IPS-11a (cell line): Measurements from ENCODE around the gene DKK3.

Experiments used
- H3K4me3 ChIP-seq: one replicate; pipeline ENCODE4 v1.5.1; 2013; ENCODE audit warnings: low read depth, low read length, control low read depth

DKK3 gene

DNA sequence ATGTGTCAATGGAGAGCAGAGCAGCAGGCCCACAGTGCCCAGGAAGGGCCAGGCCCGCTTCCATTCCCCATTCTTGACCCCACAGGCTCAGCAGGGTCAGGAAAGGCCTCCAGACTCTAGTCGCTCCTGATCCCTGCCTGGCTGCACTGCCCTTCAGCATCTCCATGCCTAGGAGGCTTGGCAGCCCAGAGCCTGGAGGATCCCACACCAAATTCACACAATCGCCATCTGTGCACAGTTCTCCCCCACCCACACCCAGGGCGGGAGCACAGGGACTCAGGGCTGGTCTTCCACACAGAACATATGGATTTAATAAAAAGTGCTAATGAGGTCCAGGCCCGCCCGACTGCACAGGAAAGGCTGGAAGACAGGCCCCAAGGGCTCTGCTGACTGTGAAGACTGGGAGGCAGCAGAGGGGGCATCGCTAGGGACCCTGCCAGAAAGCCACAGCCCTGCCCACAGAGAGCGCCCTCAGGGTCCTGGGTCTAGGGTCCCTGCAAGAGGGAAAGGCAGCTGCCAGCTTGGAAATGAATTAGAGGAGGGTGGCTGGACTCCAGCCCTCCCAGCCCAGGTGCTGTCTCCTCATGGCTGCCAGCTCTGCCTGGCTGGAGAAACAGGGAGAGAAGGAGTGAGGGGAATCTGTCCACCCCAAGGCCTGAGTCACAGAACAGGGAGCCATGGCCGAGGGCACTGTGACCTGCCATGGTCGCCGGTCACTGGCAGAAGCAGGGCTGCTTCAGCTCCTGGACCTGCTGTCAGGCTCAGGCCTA, 39.7 kb downstream of the DKK3 start:
- H3K4me3 ChIP-seq, result no peak overlapping the region

DNA sequence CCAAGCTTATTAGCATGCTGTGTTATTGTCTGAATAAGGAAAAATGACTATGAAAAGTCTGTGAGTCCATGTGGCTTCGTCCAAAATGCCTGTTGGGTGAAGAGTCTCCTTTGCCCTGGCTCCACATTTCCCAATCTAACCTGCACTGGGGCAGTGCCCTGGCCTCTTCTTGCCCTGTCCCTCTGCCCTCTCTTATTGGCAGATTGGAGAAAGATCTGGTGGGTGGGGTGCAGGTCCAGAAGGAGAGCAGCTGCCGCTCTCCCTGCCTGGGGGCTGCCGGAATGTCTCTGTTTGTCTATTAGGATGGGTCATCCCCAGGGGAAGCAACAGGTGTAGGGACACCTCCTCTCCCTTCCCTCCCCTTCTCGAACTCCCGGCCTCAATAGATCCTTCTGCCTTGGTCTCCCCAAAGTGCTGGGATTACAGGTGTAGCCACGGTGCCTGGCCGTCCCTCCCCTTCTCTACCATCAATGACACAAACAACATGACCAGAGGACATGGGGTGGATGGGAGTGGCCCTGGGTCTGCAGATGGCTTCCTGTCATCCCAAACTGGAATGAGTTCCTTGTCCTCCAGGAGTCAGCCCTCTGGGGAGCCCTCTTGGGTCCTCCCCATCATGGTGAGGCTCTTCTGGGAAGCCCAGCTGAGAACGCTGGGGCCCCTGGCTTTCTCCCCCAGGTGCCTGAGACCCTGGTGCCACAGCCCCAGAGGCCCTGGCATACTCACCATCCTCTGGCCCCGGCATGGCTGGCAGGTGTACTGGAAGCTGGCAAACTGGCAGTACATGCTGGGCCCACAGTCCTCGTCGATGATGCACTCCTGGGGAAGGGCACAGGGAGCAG, 40.5 kb downstream of the DKK3 start:
- no peak overlapping the region for H3K4me3 ChIP-seq

DNA sequence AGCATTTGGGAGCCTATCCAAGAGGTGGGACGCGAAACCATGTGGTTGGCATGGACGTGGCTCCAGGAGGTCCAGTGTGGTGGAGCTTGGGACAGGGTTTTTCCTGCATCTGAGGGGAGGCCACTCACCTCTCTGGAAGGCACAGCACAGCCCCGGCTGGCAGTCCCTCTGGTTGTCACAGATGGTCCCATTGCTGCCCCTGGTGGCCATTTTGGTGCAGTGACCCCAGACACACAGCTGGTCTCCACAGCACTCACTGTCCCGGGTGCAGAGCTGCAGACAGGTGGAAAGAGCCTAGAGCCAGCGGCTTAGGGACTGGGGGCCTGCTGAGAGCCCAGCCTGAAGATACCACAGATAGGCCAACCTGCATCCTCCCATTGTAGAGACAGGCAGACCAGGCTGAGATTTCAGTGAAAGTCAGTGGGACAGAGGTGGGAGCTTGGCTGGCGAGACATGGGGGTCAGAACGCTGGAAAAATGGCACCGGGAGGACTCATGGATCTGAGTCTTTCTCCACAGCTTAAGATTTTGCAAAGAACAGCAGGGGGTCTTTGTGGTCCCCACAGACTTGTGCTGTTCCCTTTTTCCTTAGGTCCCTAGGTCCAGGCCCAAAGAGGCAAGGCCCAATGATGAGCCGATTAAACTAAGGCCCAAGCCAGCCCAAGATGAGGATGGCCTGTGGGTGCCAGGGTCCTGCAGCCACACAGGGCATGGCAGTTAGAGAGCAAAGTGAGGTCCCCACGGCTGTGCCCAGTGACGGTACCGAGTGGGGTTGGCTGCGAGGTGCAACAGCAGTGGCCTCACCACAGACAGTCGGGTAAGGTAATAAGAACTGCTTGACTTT, 41.4 kb downstream of the DKK3 start:
- no peak overlapping the region for H3K4me3 ChIP-seq

DNA sequence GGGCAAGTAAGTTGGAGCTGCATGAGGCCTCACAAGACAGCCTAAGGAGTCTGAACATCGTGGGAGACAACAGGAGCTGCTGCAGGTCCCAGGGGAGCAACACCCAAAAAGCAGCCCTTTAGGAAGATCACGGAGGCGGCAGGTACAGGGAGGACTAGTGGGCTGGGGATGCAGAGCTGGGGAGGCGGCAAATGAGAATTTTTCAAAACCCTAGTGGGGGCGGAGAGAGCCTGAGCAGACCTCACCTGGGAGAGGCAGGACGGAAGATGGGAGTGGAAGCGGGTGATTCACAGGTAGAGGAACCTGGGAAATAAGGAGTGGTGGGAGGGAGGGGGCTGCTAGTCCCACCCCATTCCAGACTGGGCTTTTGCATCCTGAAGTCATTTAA, 42.1 kb downstream of the DKK3 start:
- H3K4me3 ChIP-seq, result no peak overlapping the region

DNA sequence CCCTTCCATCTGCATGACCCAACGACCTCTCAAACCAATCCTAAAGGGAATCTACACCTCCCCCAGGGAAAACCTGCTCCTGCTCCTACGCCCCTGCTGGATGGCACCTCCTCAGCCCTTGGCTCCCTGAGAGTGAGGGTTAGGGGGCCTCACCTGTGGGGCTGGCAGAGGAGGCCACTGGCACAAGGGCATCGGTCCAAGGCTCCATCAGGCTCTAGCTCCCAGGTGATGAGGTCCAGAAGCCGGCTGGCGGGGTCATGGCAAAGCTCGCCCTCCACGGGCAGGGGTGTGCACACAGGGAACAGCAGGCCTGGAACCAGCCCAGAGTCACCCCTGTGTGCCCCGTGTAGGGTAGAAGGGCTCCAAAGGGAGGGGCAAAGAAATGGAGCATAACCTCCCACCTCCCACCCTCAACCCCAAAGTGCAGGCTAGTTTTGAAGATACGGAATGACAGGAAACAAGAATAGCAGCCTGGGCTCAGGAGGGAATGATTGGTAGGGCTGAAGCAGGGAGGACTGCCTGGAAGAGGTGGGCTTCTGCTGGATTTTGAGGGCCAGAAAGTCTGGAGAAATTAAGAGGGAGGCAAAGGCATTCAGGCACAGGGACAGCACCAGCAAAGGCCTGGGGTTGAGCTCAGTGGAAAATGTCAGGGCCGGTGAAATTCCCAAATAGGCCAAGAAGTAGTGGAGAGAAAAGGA, 42.6 kb downstream of the DKK3 start:
- no peak overlapping the region for H3K4me3 ChIP-seq

DNA sequence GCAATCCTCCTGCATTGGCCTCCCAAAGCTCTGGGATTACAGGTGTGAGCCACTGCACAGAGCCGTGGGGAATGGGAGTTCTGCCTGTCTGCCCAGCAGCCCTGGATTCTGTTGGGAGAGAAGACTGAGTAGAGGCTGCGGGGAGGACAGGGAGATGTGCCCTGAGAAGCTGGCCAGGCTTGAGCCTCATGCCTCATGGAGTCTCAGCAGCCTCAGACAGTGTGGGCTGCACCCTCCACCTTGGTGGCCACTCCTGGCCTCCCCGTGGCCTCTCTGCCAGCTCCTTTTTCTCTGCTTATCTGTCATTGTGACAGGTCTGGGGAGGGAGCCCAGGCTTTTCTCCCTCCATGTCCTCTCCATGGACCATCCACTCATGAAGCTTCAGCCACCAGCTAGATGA, 43.2 kb downstream of the DKK3 start:
- H3K4me3 ChIP-seq, result no peak overlapping the region

DNA sequence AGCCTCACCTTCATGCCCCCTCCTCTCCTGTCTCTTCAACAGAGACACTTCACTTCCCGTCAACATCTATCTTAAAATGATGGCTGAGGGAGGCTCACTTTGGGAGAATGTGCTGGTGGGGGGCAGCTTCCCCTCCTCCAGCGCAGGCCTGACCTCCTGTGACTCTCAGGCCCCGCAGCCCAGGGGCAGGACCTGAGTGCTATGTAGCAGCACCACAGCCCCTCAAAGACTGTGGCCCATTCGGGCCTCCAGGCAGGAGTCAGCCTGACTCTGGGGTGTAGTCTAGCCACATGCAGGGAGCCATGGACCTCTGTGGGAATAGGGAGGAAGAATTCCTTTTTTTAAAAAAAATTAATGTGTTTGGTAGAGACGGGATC, 43.7 kb downstream of the DKK3 start:
- H3K4me3 ChIP-seq, result no peak overlapping the region

DNA sequence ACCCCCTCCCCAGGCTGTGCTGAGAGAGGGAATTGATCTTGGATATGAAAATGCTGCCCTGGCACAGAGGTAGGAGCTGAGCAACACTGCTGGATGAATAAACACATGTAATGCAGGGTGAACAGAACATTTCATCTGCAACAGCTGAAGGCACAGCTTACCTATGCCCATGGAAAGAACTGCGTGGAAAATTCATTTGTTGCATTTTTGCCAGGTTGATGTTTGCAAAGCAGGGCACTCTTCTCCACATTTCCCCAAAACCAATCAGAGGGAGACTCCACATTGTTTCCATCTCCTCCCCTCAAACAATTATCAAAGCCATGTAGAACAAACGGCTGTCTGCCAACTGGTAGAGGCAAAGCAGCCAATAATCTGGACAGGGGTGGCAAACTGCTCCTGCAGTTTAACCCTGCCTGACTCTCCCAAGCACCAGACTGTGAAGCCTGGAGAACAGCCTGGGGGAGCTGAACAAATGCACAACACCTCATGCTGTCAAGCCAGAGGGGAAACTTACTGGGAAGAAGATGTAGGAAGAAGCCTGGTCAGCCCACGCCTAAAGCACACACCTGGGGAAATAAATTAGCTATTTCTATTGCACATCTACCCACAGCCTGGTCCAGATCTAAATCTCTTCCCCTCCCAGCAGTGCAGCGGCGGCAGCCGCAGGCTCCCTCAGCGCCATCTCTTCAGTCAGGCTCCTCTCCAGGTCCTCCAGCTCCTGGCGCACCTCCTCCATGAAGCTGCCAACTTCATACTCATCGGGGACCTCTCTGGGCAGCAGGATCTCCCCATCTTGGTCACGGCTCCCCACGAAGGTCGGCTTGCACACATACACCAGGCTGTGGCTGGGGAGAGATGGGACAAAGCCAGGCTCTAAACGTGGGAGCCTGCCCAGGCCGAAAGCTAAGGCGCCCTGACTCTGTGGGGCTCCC, 44.3 kb downstream of the DKK3 start:
- H3K4me3 ChIP-seq, result no peak overlapping the region

DNA sequence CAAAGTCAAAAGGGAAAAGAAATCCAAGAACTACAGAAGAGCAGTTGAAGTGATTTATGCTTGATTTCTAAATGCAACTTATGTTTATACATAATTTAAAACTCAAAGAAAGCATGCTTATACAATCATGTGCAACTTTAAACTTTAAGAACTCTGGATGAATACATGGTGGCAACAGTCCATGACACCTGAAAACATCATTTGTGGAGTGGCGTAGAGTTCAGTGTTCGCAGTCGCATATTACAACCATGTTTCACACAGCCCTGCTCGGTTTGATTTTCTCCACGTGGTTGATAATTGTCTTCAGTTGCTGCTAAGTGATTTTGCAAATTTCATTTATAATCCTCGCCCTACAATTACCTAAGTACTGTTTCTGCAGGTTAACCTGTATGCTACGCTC, 45.4 kb downstream of the DKK3 start:
- no peak overlapping the region for H3K4me3 ChIP-seq

DNA sequence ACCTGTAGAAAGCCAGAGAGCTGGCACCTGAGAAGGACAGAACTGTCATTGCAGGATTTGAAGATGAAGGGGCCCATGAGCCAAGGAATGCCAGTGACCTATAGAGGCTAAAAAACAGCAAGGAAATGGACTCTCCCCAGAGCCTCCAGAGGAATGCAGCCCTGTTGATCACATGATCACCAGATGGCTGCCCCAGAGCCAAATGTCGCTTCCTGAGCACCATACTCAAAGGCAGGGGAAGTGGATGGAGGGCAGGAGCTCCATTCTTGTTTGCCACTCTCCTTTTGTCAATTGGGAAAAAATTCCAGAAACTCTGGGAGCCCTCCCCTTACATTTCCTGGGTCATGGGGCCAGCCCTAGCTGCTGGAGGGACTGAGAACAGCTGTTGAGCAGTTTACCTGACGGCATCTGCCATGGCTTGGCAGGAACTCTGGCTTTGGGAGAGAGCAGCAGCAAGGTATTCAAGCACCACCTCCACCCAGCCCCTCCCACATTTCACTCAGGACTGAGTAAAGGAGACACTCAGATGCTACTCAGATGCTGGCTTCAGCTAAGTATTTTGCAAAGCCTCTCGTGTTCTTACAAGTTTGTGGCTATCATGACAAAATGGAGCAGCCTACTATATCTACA, 46.9 kb downstream of the DKK3 start:
- no peak overlapping the region for H3K4me3 ChIP-seq

DNA sequence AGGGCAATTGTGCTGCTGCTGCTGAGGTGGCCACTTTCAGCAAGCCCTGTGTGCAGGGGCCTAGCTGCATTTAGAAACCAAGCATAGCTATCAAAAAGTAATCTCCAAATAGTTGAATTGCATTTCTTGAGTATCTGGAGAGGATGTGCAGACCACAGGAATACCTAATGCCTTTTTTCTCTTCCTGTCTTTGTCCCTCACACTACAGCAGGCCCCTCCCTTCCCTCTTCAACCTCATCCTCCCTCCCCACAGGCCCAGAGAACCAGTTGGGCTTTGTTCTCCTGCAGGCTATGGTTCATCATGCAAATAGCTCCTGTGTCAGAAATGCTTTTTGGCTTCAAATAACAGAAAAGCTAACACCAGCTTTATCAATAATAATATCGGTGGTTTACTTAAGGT, 47.7 kb downstream of the DKK3 start:
- no peak overlapping the region for H3K4me3 ChIP-seq

DNA sequence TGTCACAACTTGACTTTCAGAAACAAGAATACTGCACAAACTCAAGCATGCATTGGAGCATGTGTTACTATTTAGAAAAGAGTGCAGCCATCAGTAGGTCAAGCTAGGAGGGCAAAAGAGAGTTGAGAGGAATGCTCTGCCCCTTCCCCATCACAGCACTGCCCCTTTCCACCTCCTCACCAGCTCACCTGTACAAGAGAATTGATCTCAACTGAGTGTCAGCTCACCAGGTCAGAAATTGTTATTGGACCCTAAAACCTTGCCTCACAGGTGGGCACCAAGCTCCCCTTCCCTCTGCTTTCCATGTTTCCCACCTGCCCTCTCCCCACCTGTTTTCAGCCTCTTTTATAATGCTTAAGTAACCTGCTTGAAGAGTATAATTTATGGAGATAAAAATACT, 48.8 kb downstream of the DKK3 start:
- H3K4me3 ChIP-seq, result no peak overlapping the region

DNA sequence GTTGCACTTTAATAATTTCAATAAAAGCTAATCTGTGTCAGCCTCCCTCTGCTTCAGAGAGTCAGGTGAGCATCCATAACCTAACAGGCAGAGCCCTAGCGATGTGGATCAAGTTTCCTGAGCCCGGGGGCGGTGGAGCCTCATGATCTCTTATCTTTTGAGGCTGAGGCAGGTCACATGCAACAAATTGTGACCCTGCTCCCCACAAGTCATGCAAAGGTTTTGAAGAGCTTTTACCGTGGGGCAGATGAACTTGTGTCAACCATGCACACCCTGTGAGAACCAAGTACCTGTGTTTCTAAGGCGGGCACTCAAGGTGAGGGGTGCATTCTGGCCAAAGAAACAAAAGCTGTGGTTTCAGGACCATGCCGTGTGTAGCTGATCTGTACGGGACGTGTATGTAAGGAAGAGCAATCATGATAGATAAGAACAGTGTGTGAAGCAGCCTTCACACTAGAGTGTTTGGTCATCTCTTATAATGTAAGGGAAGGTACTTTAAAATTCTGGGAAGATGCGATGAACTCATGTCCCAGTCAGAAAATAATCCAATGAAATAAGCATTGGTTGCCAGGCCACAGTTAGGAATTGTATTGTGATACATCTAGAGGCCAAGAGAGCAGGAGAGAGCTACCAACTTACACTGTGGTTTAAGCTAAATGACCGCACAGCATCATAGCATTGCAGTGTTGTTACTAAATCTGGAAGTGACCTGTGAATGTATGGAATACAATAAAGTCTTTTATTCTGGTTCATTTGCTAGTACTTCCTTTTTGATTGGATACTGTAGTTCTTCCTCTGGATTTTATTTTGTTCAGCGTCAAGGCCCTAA, 49.8 kb downstream of the DKK3 start:
- H3K4me3 ChIP-seq, result no peak overlapping the region

DNA sequence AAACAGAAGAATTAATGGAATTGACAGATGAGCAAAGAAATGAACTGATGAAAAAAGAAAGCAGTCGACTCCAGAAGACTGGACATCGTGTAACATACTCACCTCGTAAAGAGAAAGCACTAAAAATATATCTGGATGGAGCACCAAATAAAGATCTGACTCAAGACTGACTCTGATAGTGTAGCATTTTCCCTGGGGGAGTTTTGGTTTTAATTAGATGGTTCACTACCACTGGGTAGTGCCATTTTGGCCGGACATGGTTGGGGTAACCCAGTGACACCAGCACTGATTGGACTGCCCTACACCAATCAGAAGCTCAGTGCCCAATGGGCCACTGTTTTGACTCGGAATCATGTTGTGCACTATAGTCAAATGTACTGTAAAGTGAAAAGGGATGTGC, 52.4 kb downstream of the DKK3 start:
- no peak overlapping the region for H3K4me3 ChIP-seq

DNA sequence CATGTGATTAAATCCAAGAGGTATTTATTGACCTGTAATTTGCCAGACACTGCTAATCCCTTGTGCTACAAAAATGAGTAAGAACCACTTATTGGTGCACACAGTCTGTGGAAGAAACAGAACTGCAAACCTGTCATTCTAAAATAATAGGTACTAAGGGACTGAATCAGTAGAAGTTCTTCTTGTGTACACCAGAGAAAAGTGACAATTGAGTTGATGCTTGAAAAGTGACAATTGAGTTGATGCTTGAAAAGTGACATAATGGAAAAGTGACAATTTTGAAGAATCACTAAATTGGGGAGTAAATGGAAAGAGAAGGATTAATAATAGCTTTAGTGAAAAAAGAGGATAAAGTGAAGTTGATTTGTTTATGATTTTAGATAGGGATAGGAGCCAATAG, 56.4 kb downstream of the DKK3 start:
- H3K4me3 ChIP-seq, result no peak overlapping the region

DNA sequence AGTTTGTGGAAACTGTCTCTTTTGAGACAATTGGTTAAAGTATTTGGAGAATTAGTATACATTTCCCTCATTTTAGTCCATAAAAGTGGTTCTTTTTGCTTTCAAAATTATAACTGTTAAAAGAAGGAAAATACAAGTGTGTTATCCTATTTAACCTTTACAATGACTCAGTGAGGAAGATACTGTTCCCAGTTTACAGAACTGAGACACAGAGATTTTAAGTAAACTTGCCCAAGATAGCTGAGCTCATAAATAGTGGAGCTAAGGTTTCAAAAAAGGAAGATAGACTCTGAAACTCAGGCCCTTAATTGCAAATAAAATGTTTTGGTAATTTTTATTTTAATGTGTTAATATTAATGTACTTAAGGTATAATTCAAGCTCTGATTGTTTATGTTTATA, 58.9 kb downstream of the DKK3 start:
- no peak overlapping the region for H3K4me3 ChIP-seq

DNA sequence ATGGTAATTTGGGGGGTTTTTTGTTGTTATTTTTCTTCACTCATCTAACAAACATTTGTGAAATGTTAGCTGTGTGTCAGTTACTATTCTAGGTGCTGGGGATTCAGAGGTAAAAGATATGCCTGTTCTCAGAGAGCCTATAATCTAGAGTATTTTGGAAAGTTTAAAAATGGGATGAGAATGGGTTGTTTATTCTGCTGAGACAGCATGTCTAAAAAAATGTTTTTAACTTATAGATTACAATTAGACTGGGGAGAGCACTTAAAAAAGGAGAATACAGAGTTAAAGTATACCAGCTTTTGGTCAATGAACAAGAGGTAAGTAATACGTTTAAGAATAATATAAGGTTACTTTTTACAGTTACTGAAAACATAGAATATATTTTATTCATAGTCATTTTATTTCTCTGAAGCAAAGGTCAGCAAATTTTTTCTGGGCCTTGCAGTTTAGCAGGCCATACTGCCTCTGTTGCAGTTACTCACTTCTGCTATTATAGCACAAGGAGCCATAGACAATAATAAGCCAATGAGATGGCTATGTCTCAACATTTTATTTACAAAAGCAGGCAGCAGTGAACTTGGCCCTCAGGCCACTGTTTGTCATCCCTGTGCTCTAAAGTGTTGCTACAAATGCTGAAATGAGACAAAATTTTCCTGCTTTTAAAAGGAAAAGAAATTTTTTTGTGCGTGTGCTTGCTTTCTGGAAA, 60.0 kb downstream of the DKK3 start:
- H3K4me3 ChIP-seq, result no peak overlapping the region

DNA sequence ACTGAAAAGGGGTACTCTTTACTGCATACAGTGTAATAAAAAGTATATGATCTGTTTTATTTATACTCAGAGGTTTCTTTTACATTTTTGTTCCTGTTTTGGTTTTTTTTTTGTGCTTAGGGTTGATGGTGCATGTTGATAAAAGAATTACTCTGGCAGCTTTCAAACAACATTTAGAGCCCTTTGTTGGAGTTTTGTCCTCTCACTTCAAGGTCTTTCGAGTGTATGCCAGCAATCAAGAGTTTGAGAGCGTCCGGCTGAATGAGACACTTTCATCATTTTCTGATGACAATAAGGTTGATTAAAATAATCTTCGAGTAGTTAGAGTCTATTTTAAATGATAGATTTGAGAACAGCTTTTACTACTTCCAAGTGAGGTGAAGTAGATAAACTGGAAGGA, 60.6 kb downstream of the DKK3 start:
- no peak overlapping the region for H3K4me3 ChIP-seq
